Lower leg skin (tissue), 4 donors: ENCODE measurements around the gene KRT75. TPM values are rescaled to one million over a fixed set of nuclear protein-coding genes. Genes with fewer than 3 reads are reported as not detected.

Experiments used
- DNase-seq, 2 donors: peaks; one replicate each; pipeline ENCODE4 v3.0.0-alpha.2; 2019; ENCODE audit warnings: low spot score in 2 of 2
- H3K4me3 ChIP-seq: fragments of 200-600 bp; sonication (generic); 2 replicates; pipeline ENCODE4 v1.5.1; 2017; ENCODE audit warnings: mild to moderate bottlenecking, low read depth; ENCODE audit not compliant: poor library complexity, severe bottlenecking
- POLR2A ChIP-seq, 2 donors: fragments of 450-650 bp; IDR thresholded peaks; one replicate each; pipeline ENCODE4 v1.6.1; 2016 to 2017; ENCODE audit warnings: antibody characterized with exemption in 2 of 2, mild to moderate bottlenecking in 1 of 2, moderate library complexity in 1 of 2
- WGBS, 2 donors: methylation state at CpG; one replicate each; pipeline ENCODE4 v1.1.5; 2018; 5-methylcytosine and 5-hydroxymethylcytosine counted together
- intact Hi-C: fragments of 100-400 bp; cut with DNase I; formaldehyde crosslinking; loops from one replicate; pipeline ENCODE4 v1.15.0; 2023; ENCODE audit warnings: low total_unique reads
- total RNA-seq, 4 donors: library from RNA; depleted of rRNA; stranded (reverse); fragments of >200 nt; gene quantifications; one replicate each; pipeline ENCODE4 v1.1.0, GENCODE V29; 2016
- TF ChIP-seq, protein P1 (sequence below), 3 donors: fragments of 450-650 bp; IDR thresholded peaks; one replicate each; pipeline ENCODE4 v1.5.1; 2016; ENCODE audit warnings: antibody characterized with exemption in 3 of 3, mild to moderate bottlenecking in 3 of 3, moderate library complexity in 2 of 3

The KRT75 gene
- total RNA-seq, 4 donors from 2014 or later, result 1.6 to 31.9 (median 4.9) TPM

GRCh38 chr12:52387859-52388258 lies 46.3 kb downstream of the KRT75 start:
- intact Hi-C loops, result no loop called here
- DNase-seq, result no peak
- WGBS, 2 donors, result 58 to 69% methylated on average over 2 of the region's 2 CpGs
- TF ChIP-seq, protein P1, sequence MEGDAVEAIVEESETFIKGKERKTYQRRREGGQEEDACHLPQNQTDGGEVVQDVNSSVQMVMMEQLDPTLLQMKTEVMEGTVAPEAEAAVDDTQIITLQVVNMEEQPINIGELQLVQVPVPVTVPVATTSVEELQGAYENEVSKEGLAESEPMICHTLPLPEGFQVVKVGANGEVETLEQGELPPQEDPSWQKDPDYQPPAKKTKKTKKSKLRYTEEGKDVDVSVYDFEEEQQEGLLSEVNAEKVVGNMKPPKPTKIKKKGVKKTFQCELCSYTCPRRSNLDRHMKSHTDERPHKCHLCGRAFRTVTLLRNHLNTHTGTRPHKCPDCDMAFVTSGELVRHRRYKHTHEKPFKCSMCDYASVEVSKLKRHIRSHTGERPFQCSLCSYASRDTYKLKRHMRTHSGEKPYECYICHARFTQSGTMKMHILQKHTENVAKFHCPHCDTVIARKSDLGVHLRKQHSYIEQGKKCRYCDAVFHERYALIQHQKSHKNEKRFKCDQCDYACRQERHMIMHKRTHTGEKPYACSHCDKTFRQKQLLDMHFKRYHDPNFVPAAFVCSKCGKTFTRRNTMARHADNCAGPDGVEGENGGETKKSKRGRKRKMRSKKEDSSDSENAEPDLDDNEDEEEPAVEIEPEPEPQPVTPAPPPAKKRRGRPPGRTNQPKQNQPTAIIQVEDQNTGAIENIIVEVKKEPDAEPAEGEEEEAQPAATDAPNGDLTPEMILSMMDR (IDR thresholded peaks at IDR 0.05), result no peak
- TF ChIP-seq POLR2A (IDR thresholded peaks at IDR 0.05), result no peak
- H3K4me3 ChIP-seq, result no peak overlapping the region

DNA sequence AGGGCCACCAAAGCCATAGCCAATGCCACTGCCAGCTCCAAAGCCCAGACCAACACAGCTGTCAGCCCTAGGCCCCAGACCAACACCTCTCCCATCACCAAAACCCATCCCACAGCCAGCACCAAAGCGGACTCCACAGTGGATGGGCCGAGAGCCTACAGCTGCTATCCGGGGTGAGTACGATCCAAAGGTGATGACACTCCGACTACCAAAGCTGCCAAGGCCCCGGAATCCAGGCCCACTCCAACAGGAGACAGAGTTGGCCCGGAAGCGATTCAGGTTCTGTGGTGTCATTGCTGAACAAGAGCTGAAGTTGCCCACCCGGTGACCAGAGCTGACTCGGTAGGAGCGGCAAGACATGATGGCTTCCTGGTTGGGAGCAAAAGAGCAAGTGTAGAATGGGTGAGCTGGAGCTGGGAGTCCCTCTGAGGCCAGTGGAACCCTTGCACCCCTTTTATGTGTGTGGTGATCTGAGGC lies 48.9 kb downstream of the KRT75 start, which contains the start of gene KRT84:
Gene KRT84 (minus strand): TSS at position 427 of the 477 bp plus-strand sequence. CDS start 67 bp downstream, at position 360.
- DNase-seq, result no peak
- intact Hi-C loops, result no loop called here
- 96 to 97% methylated on average over 9 to 11 of the region's 11 CpGs for WGBS, 2 donors
- no peak for TF ChIP-seq POLR2A (IDR thresholded peaks at IDR 0.05)
- TF ChIP-seq, protein P1 (IDR thresholded peaks at IDR 0.05), result no peak
- no peak within 1 kb of the TSS for H3K4me3 ChIP-seq

- no peak for TF ChIP-seq POLR2A (IDR thresholded peaks at IDR 0.05)
- TF ChIP-seq, protein P1 (IDR thresholded peaks at IDR 0.05), result no peak
- no peak overlapping the region for H3K4me3 ChIP-seq
- DNase-seq, result no peak
- 82 to 98% methylated on average over 3 of the region's 3 CpGs for WGBS, 2 donors
- intact Hi-C loops, result no loop called here
Measured at GRCh38 chr12:52383331-52383730, 50.8 kb downstream of the KRT75 start.

DNA sequence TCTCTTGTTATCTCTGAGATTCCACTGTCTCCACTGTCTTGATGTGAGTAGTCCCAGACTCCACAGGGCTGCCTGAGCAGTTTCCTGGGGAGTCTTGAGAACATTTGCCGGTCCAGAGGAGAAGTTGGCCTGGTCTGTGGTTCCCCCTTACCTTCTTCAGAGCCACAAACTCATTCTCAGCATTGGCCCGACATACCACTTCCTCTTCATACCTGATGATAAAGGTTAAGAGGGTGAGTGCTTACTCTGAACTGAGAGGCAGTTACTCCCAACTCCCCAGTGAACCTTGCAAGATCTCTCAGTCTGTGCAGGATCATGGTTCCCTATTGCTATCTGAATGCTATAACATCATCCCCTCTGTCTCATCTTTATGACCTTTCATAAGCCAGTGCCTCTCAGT lies 51.3 kb downstream of the KRT75 start:
- intact Hi-C loops, result no loop called here
- TF ChIP-seq, protein P1 (IDR thresholded peaks at IDR 0.05), result no peak
- TF ChIP-seq POLR2A (IDR thresholded peaks at IDR 0.05), result no peak
- WGBS, 2 donors, result 70 to 81% methylated on average over 2 of the region's 2 CpGs
- no peak overlapping the region for H3K4me3 ChIP-seq
- no peak for DNase-seq

- 88 to 92% methylated on average over 8 of the region's 8 CpGs for WGBS, 2 donors
- no peak overlapping the region for H3K4me3 ChIP-seq
- intact Hi-C loops, result no loop called here
- TF ChIP-seq POLR2A (IDR thresholded peaks at IDR 0.05), result no peak
- TF ChIP-seq, protein P1 (IDR thresholded peaks at IDR 0.05), result no peak
- DNase-seq, result no peak
Measured at GRCh38 chr12:52381206-52381605, 53.0 kb downstream of the KRT75 start.

GRCh38 chr12:52380271-52380694 lies 53.9 kb downstream of the KRT75 start:
- no peak for DNase-seq
- intact Hi-C loops, result no loop called here
- 39 to 45% methylated on average over 13 to 15 of the region's 15 CpGs for WGBS, 2 donors
- TF ChIP-seq, protein P1 (IDR thresholded peaks at IDR 0.05), result no peak
- no peak for TF ChIP-seq POLR2A (IDR thresholded peaks at IDR 0.05)
- H3K4me3 ChIP-seq, result no peak overlapping the region
